HEK293 (cell line): ENCODE data around the gene MOB1B.

Source experiments
- CTCF ChIA-PET: fragments of 350-600 bp; formaldehyde crosslinking; extraction: SDS; loops from one replicate; lab custom pipeline; 2021; ENCODE audit warnings: antibody characterized with exemption; lab: Yijun Ruan, JAX
- POLR2A ChIA-PET: fragments of 300-600 bp; formaldehyde crosslinking; extraction: SDS; loops from one replicate; lab custom pipeline; 2020; ENCODE audit warnings: antibody characterized with exemption, inconsistent platforms; lab: Yijun Ruan, JAX
- H3K27ac ChIP-seq: fragments of 200-500 bp; sonication (Bioruptor generic); 2 replicates; pipeline ENCODE4 v1.5.1; 2014; ENCODE audit warnings: low read depth, low read length, control low read depth, inconsistent platforms; ENCODE audit errors: extremely low read depth
- H3K36me3 ChIP-seq, 2 experiments: fragments of 200-500 bp in 1 of 2; sonication (Bioruptor generic) in 1 of 2; 1 replicate in 1 of 2; 2 replicates in 1 of 2; pipeline ENCODE4 v1.5.1; 2014 to 2017; ENCODE audit warnings: inconsistent platforms in 2 of 2, low read length in 2 of 2; ENCODE audit not compliant: control insufficient read depth in 2 of 2, insufficient read depth in 1 of 2
- H3K4me1 ChIP-seq: fragments of 200-500 bp; sonication (Bioruptor generic); 2 replicates; pipeline ENCODE4 v1.5.1; 2014; ENCODE audit warnings: mild to moderate bottlenecking, low read length, inconsistent platforms; ENCODE audit not compliant: control insufficient read depth, insufficient read depth
- H3K4me3 ChIP-seq: 2 replicates; pipeline ENCODE4 v1.5.1; 2011; ENCODE audit warnings: low read depth, mild to moderate bottlenecking, control low read depth, low read length, moderate library complexity
- H3K9me3 ChIP-seq: fragments of 200-500 bp; sonication (Bioruptor generic); 2 replicates; pipeline ENCODE4 v1.5.1; 2014; ENCODE audit warnings: low read depth, low read length, inconsistent platforms; ENCODE audit not compliant: control insufficient read depth, insufficient read depth
- CTCF ChIP-seq: fragments of 450-650 bp; formaldehyde crosslinking; IDR thresholded peaks from 2 replicates; pipeline ENCODE4 v1.5.1; 2016; ENCODE audit warnings: missing biosample characterization, missing genetic modification characterization
- HIC1 ChIP-seq: fragments of 450-650 bp; formaldehyde crosslinking; IDR thresholded peaks from 2 replicates; pipeline ENCODE4 v1.5.1; 2016; ENCODE audit warnings: missing biosample characterization, missing genetic modification characterization
- PRDM6 ChIP-seq: fragments of 450-650 bp; formaldehyde crosslinking; IDR thresholded peaks from 2 replicates; pipeline ENCODE4 v1.5.1; 2017; ENCODE audit warnings: missing biosample characterization, missing genetic modification characterization
- TCF7L2 ChIP-seq: IDR thresholded peaks from 2 replicates; pipeline ENCODE4 v1.6.1; 2011; ENCODE audit warnings: low read depth, mild to moderate bottlenecking, inconsistent platforms, low read length, moderate library complexity, borderline replicate concordance
- TRIM28 ChIP-seq: IDR thresholded peaks from 2 replicates; pipeline ENCODE4 v1.6.1; 2011; ENCODE audit warnings: low read length, control low read depth, borderline replicate concordance
- TSHZ1 ChIP-seq: fragments of 450-650 bp; formaldehyde crosslinking; IDR thresholded peaks from 2 replicates; pipeline ENCODE4 v1.5.1; 2016; ENCODE audit warnings: missing biosample characterization, missing genetic modification characterization, borderline replicate concordance
- ZBTB8A ChIP-seq: fragments of 450-650 bp; formaldehyde crosslinking; IDR thresholded peaks from 2 replicates; pipeline ENCODE4 v1.5.1; 2016; ENCODE audit warnings: missing biosample characterization, missing genetic modification characterization
- ZFP3 ChIP-seq: fragments of 450-650 bp; formaldehyde crosslinking; IDR thresholded peaks from 2 replicates; pipeline ENCODE4 v1.5.1; 2016; ENCODE audit warnings: low read depth, missing biosample characterization, missing genetic modification characterization
- ZNF114 ChIP-seq: fragments of 450-650 bp; formaldehyde crosslinking; IDR thresholded peaks from 2 replicates; pipeline ENCODE4 v1.5.0; 2017; ENCODE audit warnings: missing biosample characterization, missing genetic modification characterization
- ZNF24 ChIP-seq: fragments of 450-650 bp; formaldehyde crosslinking; IDR thresholded peaks from 2 replicates; pipeline ENCODE4 v1.5.1; 2016; ENCODE audit warnings: missing biosample characterization, missing genetic modification characterization
- ZNF621 ChIP-seq: fragments of 450-650 bp; formaldehyde crosslinking; IDR thresholded peaks from 2 replicates; pipeline ENCODE4 v1.5.1; 2017; ENCODE audit warnings: missing biosample characterization, missing genetic modification characterization
- ZNF654 ChIP-seq: fragments of 450-650 bp; formaldehyde crosslinking; IDR thresholded peaks from 2 replicates; pipeline ENCODE4 v1.5.1; 2016; ENCODE audit warnings: low read depth, missing biosample characterization, missing genetic modification characterization
- ZNF707 ChIP-seq: fragments of 450-650 bp; formaldehyde crosslinking; IDR thresholded peaks from 2 replicates; pipeline ENCODE4 v1.5.1; 2016; ENCODE audit warnings: missing biosample characterization, missing genetic modification characterization

MOB1B gene

GRCh38 chr4:70873216-70873615, 29.0 kb upstream of the MOB1B start (continued):
- TF ChIP-seq TSHZ1 (tag by site-specific recombination): no peak

- ChIA-PET CTCF (no interaction called here), POLR2A (no interaction called here)
- no peaks in the 10 kb centered on the region for H3K9me3 ChIP-seq
- no peaks in the 10 kb centered on the region for H3K36me3 ChIP-seq
- no peak overlapping the region for H3K4me3 ChIP-seq
- H3K27ac ChIP-seq: no peak overlapping the region
- TF ChIP-seq ZNF654 (tag by site-specific recombination): no peak
- no peak for TF ChIP-seq ZBTB8A (tag by site-specific recombination)
- TF ChIP-seq ZNF24: no peak
- TF ChIP-seq ZNF621 (tag by site-specific recombination): no peak
- no peak for TF ChIP-seq ZNF707 (tag by site-specific recombination)
- TF ChIP-seq CTCF: no peak
- H3K4me1 ChIP-seq: no peaks in the 10 kb centered on the region
Observed at GRCh38 chr4:70874268-70875156, 27.7 kb upstream of the MOB1B start.

GRCh38 chr4:70877556-70877955, 24.6 kb upstream of the MOB1B start:
- H3K4me1 ChIP-seq: no peaks in the 10 kb centered on the region
- no peaks in the 10 kb centered on the region for H3K9me3 ChIP-seq
- ChIA-PET CTCF (no interaction called here), POLR2A (no interaction called here)
- H3K4me3 ChIP-seq: no peak overlapping the region
- TF ChIP-seq PRDM6 (tag by site-specific recombination): 0 out of 2 replicates have a peak, but pooled peaks have one; percentile 28
- TF ChIP-seq TRIM28: no peak
- no peak for TF ChIP-seq ZNF621 (tag by site-specific recombination)
- no peak for TF ChIP-seq HIC1 (tag by site-specific recombination)
- TF ChIP-seq ZNF114 (tag by site-specific recombination): no peak
- TF ChIP-seq TCF7L2: no peak
- TF ChIP-seq ZFP3 (tag by site-specific recombination): no peak
- no peak overlapping the region for H3K27ac ChIP-seq
- no peaks in the 10 kb centered on the region for H3K36me3 ChIP-seq
